Measurements from ENCODE around the gene CNOT9.

DNA sequence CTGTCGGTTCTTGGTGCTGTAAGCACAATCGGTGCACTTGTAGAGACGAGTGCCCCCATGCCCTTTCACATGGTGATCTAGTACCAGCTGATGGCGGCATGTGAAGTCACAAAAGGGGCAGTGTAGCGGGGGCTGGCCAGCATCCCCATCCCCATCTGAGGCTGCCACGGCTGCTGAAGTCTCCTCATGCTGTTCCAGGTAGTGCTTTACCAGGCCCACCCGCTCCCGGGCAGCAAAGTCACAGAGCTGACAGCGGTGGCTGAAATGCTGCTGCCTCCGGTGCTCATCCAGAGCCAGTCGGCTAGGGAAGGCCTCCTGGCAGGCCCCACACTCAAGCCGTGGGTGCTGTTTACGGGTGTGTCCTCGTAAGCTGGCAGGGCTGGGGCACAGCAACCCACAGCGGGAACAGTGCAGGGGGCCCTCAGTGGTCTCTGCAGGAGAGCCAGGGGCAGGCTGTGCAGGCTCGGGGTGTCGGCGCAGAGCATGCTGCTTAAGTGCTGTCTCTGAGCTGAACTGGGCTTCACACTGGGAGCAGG, 73.5 kb downstream of the CNOT9 start:
- TF ChIP-seq, protein P1, sequence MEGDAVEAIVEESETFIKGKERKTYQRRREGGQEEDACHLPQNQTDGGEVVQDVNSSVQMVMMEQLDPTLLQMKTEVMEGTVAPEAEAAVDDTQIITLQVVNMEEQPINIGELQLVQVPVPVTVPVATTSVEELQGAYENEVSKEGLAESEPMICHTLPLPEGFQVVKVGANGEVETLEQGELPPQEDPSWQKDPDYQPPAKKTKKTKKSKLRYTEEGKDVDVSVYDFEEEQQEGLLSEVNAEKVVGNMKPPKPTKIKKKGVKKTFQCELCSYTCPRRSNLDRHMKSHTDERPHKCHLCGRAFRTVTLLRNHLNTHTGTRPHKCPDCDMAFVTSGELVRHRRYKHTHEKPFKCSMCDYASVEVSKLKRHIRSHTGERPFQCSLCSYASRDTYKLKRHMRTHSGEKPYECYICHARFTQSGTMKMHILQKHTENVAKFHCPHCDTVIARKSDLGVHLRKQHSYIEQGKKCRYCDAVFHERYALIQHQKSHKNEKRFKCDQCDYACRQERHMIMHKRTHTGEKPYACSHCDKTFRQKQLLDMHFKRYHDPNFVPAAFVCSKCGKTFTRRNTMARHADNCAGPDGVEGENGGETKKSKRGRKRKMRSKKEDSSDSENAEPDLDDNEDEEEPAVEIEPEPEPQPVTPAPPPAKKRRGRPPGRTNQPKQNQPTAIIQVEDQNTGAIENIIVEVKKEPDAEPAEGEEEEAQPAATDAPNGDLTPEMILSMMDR (conservative IDR thresholded peaks at IDR 0.05; ENCODE audit: low read depth, low read length): no peak
- TF ChIP-seq EZH2 (IDR thresholded peaks at IDR 0.05; ENCODE audit: borderline replicate concordance, low read depth, low read length, poor library complexity, severe bottlenecking): no peak

Measured in A673 (cell line).